HG02759 (cell line): ENCODE results near the gene PLXNB1.
"Not testable (repeated sequence)": the region's sequence is repeated elsewhere in the genome, so short reads cannot be mapped to it uniquely, and the experiment has no call there.

Experiments used
- ATAC-seq: cut with Tn5 transposase; IDR thresholded peaks from one replicate; pipeline ENCODE4 v1.9.1; 2021; ENCODE audit warnings: mild to moderate bottlenecking, moderate library complexity; ENCODE audit not compliant: unreplicated experiment

The PLXNB1 gene

DNA sequence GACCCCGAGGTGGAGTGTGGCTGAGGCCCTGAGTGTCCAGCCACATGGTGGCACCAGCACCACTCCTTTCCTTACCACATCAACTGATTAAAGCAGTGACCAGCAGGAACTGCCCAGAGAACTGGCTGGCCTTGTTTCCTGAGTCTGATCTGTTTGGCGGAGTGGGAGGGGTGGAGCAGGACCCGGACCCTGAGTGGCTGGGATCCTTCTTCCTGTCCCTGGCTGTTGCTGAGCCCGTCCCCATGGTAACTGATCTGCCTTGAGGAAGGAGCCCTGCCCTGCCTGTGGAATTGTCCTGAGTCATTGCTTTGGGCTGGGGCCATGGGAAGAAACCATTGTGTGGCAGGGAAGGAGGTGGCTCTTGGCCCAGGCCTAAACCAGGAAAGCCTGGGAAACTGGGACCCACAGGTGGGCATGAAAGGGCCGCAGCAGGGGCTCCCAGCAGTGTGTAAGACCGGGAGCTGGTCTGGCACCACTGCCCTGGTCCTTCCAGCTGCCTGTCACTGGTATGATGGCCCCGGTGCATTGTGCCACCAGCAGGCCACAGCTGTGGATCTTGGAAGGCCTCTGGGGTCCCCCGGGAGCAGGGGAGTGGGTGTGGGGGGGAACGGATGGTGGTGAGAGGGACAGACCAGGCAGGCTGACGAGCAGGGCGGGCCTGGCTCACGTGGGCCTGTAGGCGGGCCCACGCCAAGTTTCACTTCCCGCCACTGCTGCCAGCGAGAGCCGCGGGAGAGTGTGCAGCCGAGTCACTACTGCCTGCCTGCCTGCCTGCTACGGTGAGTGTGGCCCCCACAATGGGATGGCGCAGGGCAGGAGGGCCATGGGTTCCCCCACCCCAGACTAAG, 35.9 kb upstream of the PLXNB1 start:
- ATAC-seq = peak; percentile 89

DNA sequence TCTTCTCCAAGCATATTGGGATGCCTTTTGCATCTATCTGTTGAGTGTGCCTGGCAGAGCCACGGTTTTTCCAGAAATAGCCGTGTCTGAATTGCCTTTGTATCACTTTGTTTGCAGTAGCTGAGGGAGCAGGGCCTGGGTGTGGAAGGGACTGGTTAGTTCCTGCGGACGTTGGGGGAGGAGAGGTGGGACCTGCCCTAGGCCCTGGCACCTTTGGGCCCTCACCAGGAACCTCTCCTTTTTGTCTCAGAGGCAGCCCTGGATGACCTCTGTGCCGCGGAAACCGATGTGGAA, 35.3 kb upstream of the PLXNB1 start:
- no peak for ATAC-seq

DNA sequence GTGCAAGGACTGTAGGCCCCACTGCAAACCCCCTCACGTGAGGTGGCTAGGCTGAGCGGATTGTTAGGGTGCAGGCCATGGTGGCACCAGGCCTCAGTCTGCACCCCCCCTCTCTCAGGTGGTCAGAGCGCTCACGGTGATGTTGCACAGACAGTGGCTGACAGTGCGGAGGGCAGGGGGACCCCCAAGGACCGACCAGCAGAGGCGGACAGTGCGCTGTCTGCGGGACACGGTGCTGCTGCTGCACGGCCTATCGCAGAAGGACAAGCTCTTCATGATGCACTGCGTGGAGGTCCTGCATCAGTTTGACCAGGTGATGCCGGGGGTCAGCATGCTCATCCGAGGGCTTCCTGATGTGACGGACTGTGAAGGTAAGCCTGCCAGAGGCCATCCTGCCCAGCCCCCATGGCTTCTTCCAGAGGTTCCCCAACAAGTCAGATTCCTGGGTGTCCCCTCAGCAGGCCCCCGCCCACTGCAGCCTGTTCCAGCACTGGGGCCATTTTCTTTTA, 34.9 kb upstream of the PLXNB1 start:
- no peak for ATAC-seq

DNA sequence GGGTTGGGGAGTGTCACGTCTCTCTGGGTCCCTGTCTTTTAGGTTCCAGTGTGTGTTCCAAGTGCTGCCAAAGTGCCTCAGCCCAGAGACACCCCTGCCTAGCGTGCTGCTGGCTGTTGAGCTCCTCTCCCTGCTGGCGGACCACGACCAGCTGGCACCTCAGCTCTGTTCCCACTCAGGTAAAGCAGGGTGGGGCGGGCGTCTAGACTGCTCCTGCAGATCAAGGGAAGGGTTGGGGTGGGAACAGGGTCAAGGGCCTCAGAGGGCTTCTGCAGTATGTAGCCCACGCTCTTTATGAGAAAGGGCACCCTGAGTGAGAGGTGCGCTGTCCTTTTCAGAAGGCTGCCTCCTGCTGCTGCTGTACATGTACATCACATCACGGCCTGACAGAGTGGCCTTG, 33.8 kb upstream of the PLXNB1 start:
- no peak for ATAC-seq

DNA sequence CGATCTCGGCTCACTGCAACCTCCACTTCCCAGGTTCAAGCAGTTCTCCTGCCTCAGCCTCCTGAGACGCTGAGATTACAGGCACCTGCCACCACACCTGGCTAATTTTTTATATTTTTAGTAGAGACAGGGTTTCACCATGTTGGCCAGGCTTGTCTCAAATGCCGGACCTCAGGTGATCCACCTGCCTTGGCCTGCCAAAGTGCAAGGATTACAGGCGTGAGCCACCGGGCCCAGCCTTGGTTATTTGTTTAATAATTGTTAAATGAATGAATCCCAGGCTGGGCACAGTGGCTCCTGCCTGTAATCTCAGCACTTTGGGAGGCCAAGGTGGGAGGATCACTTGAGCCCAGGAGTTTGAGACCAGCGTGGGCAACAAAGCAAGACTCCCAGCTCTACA, 31.9 kb upstream of the PLXNB1 start:
- ATAC-seq = not testable (repeated sequence)

DNA sequence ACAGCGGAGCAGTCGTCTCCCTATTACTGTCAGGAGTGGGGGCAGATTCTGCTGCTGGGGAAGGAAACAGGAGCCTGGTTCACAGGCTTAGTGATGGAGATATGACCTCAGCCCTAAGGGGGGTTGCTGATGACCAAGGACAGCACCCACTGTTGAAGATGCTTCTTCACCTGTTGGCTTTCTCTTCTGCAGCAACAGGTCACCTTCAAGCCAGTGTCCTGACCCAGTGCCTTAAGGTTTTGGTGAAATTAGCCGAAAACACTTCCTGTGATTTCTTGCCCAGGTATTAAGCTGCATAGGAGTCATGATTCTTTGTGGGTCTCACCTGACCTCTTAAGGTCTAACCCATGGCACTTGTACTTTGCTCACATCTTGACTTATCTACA, 30.6 kb upstream of the PLXNB1 start:
- ATAC-seq = no peak

DNA sequence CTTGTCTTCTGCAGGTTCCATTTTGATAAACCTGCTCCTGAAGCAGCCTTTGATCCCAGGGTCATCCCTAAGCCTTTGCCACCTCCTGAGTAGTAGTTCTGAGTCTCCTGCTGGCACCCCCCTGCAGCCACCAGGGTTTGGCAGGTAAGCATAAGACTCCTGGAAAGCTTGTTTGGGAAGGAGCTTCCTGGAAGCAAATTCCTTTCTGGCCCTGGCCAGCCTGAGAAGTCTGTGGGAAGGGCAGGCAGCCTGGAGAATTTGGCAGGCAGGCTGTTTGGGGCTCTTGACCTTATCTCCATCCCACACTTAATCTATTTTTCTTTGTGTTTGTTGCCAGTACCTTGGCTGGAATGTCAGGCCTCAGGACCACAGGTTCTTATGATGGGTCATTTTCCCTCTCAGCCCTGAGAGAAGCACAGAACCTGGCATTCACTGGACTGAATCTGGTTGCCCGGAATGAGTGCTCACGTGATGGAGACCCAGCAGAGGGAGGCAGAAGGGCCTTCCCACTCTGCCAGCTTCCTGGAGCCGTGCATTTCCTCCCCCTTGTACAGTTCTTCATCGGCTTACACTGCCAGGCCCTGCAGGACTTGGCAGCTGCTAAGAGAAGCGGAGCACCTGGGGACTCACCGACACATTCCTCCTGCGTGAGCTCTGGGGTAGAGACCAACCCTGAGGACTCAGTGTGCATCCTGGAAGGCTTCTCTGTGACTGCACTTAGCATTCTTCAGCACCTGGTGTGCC, 30.1 kb upstream of the PLXNB1 start:
- no peak for ATAC-seq

DNA sequence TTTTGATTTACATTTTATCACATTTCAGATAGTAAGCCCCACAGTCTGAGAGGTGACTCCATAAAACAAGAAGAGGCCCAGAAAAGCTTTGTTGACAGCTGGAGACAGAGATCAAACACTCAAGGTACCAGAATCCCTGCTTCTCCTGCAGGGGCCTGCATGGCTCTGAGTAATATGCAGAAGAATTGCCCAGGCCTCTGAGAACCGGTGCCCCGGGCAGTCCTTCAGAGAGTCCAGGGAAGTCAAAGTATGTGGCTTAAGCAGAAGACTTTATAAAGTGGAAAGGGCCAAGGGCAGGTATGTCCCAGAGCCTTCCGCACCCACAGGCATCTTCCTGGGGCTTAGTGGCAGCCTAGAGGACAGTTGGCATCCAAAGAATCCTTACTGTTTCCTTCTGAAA, 29.4 kb upstream of the PLXNB1 start:
- ATAC-seq = no peak

DNA sequence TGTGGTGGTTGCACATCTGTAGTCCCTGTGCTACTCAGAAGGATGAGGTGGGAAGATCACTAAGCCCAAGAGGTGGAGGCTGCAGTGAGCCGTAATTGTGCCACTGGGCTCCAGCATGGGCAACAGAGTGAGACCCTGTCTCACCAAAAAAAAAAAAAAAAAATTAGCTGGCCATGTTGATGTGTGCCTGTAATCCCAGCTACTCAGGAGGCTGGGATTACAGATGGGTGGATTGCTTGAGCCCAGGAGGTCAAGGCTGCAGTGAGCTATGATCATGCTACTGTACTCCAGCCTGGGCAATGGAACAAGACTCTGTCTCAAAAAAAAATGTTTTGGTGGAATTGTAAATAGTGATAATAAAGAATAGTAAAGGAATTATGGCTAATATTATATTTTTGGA, 26.6 kb upstream of the PLXNB1 start:
- ATAC-seq = no peak

DNA sequence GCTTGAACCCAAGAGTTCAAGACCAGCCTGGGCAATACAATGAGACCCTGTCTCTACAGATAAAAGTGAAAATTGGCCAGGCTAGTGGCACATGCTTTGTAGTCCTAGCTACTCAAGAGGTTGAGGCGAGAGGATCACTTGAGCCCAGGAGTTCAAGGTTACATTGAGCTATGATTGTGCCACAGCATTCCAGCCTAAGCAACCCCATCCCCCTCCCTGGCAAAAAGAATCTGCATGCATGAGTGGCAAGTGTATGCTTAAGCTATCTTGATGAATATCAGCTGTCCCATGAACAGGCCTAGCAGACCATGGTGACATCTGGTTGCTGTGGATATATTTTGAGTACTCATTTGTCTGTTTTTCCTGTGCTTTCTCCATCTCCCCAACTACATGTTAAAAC, 21.4 kb upstream of the PLXNB1 start:
- ATAC-seq = no peak

DNA sequence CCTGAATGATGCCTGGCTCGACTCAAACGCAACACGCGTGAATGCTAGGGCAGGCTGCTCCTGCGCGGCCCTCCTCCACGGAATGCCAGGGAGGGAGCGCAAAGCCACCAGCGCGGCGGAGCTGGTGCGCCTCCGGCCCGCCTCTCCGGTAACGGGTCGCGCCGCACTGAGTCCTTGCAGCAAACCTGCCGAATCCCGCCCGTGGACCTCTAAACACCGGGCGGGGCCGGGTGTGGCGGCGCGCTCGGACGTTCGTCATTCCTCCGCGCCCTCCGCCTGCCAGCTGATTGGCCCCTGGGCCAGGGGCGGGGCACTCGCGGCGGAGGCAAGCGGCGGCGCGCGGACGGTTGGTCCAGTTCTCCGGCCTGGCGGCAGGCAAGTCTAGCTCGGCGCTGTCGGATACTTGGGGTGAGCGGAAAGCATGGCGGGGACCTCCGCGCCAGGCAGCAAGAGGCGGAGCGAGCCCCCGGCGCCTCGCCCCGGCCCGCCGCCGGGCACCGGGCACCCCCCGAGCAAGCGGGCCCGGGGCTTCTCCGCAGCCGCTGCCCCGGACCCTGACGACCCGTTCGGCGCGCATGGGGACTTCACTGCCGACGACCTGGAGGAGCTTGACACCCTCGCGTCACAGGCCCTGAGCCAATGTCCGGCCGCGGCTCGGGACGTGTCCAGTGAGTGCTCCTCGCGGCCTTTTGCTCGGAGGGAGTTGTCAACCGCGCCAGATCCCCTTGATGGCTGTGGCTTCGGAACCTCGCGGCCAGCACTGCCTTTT, 16.7 kb upstream of the PLXNB1 start, which contains the start of gene ATRIP:
ATRIP (plus strand) TSS at position 313 of the 769 bp plus-strand sequence; CDS start at position 422, 109 bp downstream.
- ATAC-seq = peak; percentile 94

DNA sequence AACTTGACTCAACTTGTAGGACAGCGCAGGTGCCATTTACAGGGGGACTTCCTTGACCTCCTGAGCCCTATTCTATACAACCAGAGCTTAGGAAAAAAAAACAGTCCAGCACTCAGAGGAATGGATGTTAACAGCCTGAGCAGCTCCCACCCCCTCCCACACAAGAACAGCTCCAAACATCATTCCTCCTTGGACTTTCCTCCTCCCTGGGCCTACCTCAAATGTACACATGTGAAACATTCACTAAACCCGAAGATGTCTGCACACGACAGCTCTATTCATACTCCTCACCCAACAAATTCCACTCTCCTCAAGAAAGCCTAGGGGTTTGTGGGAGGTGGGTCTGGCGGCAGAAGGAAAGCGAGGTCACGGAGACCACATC, 16.1 kb upstream of the PLXNB1 start:
- no peak for ATAC-seq

DNA sequence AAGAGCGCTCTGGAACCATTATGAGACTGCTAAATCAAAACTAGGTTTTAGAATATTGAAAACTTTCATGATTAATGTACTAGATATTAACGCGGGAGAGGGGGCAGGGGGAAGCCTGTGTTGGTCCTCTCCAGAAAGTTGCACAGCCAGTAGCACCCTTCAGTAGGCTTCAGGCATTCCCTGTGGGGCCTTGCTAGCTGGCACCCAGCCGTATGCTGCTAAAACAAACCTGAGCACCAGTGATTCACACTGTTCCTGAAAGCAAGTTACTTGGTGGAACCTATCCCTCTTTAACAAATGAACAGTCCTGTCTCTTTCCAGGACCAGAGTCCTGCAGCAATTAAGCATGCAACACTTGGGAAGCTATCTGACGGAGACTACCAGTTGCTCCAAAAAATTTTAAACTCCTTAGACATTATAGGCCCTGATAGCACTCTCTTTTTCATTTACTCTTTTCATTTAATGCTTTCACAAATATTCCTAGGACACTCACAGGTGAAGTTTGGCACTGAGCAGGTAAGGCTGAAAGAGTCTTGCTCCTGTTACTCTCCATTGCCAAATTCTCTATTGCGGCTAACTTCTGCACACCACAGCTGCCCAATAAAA, 15.5 kb upstream of the PLXNB1 start:
- ATAC-seq = no peak

DNA sequence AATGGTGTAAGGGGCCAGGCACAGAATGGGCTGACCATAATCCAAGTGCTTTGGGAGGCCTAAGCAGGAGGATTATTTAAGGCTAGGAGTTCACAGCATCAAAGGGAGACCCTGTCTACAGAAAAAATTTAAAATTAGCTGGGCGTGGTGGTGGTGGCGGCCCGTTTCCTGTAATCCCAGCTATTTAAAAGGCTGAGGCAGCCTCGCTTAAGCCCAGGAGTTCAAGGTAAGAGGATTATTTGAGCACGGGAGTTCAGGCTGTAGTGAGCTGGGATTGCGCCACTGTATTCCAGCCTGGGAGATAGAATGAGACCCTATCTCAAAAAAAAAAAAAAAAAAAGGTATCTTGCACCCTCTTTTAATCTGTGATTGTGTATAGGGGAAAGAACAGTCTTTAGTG, 12.1 kb upstream of the PLXNB1 start:
- no peak for ATAC-seq

DNA sequence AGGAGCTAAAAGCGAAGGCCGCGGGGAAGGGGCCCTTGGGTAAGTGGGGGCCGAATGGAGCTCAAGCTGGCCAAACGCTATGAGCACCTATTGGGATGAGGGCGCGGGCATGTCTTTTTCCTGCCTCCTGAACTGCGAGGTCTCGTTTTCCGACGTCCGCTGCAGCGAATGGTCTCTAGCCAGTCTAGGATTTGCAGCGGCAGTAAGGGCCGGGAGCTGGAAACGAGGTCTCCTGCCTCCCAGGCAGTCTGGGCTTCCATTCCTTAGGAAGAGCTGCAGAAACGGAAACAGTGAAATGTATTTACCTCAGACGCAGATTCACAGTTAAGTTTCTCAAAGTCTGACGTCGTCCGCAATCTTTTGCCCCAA, 10.7 kb upstream of the PLXNB1 start:
- ATAC-seq = no peak

DNA sequence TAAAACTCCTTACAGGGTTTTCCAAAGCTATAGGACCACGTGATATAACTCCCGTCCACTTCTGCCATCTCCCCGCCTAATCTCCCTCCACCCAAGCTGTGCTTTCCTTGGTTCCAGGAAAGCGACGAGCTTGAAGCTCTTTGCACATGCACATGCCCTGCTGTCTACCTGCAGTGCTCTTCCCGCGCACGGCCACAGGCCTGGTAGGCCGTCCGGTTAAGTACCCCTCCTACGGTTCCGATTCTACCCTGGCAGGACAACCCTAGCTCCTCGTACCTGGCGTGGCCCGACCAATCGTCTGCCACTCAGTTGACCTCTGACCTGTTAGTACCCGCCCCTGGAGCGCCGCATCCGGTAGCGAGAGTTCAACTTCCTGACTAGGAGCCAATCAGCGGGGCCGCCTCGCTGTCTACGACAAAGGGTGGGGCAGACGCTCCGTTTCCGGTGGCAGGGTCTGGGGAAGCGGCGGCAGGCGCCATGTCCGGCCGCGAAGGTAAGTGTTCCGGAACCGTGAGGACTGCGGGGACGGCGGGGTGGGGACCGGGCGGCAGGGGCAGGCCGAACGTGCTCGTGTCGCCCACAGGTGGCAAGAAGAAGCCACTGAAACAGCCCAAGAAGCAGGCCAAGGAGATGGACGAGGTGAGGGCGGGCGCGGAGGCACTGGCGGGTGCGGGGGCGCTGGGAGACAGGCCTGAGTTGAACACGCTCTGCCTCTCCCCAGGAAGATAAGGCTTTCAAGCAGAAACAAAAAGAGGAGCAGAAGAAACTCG, 10.1 kb upstream of the PLXNB1 start, which contains the start of the genes CCDC51 and TMA7:
CCDC51 (minus strand) TSS at position 300 of the 770 bp plus-strand sequence. CDS start 4,991 bp downstream, outside the sequence.
TMA7 (plus strand) TSS at position 438 of the 770 bp plus-strand sequence; CDS start at position 478, 40 bp downstream.
- peak; percentile 96 for ATAC-seq

DNA sequence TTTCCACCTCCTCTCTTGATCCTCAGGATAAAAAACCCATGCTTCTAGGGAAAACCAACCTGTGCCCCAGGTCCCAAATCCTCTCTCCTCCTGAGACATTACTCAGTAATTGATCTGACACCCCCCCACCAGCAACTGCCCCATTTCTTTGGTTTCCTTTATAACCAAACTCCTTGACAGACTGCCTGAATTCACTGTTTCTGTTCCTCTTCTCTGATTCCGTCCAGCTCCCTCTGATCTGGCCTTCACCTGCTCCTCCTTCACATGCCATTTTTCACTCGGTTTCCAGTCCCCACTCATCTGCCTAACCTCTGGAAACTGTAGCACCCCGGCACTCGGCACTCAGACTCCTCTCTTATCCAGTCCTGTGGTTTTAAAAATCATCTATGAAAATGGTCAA, 7.9 kb upstream of the PLXNB1 start:
- ATAC-seq = no peak

DNA sequence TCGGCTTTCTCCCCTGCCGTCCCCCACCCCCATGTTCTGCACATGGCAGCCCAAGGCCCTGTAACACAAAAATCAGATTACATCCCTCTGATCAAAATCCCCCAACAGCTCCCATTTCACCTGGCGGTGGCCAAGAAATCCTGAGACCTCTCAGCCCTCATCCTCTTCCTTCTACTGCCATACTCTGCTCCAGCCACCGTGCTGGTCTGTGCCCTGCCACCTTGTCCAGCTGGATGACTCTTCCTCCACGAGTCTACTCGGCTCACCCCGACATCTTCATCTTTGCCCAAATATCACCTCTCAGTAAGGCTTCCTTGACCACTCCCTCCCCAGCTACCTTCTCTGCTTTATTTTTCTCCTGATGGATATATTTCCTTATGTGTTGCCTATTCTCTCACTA, 7.0 kb upstream of the PLXNB1 start:
- ATAC-seq = no peak

DNA sequence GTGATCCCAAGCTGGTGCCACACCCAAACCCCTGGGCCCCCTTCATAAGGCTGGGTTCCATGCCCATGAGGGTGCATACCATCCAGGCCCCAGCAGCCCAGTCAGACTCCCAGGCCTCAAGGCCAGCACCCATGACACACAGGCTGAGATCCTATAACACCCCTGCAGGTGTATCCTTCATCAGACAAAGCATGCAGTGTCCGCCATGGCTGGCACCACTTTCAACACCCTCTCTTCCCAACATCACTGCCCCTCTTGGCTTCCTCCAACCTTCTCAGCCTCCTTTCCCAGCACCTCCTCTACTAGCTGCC, 6.5 kb upstream of the PLXNB1 start:
- ATAC-seq = no peak

DNA sequence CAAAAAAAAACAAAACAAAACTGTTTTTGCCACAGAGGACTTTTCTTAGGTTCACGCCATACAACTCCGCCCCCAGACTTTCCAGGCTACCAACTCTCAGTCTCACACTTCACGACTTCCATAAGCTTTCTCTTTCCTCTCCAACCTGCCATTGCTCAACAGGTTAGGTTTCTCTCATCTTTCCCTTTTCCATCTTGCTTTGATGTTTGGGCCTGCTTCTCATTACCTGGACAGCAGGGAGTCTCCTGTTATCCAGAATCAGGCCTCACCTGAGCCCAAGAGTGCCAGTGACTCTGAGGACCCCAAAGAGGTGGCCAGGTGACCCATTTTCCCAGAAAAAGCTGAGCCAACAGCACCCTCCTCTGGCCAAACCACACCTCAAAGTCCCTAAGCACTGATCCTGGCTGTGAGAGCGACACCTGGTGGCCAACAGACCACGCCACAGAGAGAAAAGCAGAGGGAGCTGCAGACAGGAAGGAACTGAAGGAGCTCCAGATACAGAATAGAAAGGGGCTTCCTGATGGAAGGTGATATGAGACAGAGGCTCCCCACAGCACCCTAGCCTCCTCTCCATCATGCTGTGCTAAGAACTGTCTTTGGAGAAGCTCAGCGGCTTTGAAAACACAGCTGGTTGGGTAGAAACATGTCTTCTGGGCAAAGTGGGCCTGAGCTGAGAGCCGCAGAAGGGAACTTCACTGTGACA, 6.0 kb upstream of the PLXNB1 start:
- ATAC-seq = no peak
